ENCODE results near the gene LCN15.

LCN15 gene

DNA sequence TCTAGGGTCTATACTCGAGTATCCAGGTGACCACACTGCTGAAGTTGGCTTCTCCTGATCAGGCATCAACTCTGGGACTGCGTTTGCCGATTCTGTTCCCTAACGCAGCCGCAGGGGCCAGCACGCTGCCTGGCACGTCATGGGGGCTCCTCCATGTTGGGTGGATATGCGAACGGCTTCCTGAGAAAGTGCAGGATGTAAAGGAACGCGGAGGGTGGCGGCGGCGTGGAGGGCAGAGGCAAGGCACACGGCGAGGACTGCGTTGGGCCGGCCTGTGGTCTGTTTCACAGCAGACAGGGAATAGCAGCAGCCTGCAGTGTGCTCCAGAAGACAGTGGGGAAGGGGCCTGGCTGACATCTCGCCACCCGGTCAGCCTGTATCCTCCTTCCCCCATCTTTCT lies 25.4 kb downstream of the LCN15 start:
- DNase-seq, result no peak

GRCh38 chr9:136735812-136736480 lies 28.4 kb downstream of the LCN15 start:
- no peak for DNase-seq

- no peak for DNase-seq
Measured at GRCh38 chr9:136734837-136735496, 29.4 kb downstream of the LCN15 start.

DNA sequence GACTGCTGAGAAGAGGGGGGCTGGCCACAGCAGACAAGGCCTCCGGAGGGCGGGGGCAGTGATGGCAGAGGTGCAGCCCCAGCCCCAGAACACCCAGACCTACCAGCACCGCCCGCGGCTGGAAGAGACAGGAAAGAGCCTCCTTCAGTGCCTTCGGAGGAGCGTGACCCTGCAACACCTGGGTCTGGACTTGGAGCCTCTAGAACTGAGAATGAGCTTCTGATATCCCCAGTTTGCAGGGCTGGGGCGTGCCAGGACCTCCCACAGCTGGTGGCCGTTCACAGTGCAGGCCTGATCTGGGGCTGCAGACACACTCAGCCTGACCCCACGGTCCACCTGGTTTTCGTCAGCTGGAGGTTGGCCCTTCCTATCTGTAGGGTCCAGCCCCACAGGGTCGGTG lies 30.7 kb downstream of the LCN15 start:
- DNase-seq, result no peak

- no peak for DNase-seq
Measured at GRCh38 chr9:136732444-136733178, 31.7 kb downstream of the LCN15 start.

DNA sequence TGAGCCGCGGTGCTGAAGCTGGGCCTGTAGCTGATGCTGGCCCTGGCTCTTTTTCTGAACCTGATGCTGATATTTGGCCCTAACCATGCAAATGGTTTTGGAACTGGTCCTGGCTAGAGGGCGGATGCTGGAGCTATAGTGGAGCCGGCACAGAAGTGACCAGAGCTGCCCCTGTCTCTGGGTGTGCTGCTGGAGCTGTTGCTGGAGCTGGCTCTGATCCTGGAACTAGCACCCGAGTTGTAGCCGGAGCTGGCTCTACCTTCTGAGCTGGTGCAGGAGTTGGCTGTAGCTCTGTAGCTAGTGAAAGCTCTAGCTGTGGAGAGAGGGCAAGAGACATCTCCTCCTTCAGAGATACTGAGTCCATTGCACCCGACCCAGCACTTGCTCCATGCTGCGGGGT lies 34.4 kb downstream of the LCN15 start:
- no peak for DNase-seq

DNA sequence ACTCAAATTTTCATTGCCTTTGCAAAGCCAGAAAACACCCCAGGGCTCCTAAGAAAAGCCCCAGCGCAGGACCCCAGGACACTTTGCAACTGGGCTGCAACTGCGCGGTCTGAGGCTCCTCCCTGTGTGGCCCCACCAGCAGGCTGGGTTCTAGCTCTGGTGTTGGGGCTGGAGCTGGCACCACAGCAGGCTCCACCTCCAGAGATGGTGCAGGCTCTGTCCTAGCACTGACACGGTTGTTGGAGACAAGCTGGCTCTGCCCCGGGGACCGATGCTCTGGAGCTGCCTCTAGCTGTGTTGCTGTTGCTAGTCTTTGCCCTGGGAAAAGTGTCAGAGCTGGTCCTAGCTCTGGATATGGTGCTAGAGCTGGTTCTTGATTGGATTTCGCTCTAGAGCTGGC lies 35.2 kb downstream of the LCN15 start:
- DNase-seq, result no peak

GRCh38 chr9:136728548-136729123 lies 35.7 kb downstream of the LCN15 start:
- no peak for DNase-seq

GRCh38 chr9:136728080-136728547 lies 36.2 kb downstream of the LCN15 start:
- peak; percentile 83 for DNase-seq

- DNase-seq, result no peak
Measured at GRCh38 chr9:136726631-136727191, 37.6 kb downstream of the LCN15 start.

DNA sequence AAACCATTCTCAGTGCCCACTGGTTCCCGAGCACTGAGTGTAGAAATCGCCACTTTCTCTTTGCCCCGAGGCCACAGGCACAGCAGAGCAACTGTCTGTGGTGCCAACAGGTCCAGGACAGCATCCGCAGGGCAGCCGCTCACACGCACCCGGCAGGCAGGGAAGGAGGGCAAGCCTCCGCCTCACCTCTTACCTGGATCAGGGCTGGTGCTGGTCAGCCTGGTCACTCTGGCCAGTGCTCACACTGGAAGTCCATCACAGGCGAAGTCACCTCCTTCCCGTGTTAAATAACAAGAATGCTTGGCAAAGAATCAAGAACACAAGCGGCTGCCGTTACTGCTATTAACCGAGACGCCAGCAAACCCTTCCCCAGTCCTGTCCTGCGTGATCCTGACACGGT lies 38.2 kb downstream of the LCN15 start:
- DNase-seq, result no peak

GRCh38 chr9:136725612-136726011 lies 38.7 kb downstream of the LCN15 start:
- no peak for DNase-seq

- DNase-seq, result no peak
Measured at GRCh38 chr9:136724772-136725171, 39.5 kb downstream of the LCN15 start.

DNA sequence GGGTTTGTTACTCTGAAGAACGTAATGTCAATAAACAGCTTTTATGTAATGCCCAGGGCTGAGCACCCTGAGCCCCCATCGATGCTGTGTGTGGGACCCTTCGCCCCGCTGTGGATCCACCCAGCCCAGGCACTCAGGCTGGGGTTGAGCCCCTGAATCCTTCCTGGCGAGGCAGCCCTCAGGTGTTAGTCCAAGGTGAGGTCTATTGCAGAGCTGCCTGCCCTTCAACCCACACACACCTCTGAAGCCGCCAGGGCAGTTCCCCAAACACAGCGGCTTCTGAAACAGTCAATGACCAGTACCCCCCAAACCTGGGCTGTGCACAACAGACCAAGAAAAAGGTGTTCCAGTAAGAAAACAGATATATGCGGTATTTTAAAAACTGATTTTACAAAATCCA lies 40.3 kb downstream of the LCN15 start:
- DNase-seq, result no peak

DNA sequence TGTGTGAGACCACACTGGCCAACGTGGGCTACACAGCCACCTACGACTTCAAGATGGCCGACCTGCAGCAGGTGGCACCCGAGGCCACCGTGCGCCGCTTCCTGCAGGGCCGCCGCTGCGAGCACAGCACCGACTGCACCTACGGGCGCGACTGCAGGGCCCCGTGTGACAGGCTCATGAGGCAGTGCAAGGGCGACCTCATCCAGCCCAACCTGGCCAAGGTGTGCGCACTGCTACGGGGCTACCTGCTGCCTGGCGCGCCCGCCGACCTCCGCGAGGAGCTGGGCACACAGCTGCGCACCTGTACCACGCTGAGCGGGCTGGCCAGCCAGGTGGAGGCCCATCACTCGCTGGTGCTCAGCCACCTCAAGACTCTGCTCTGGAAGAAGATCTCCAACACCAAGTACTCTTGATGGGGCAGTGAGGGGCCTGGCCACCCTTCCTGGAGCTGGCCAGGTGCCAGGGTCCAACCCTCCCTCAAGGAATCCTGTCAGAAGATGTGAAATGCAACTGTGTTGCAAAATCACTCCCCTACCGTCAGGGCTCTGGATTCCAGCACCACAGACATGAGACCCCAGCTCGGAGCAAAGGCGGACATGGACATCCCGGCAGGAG lies 40.8 kb downstream of the LCN15 start:
- DNase-seq, result no peak

DNA sequence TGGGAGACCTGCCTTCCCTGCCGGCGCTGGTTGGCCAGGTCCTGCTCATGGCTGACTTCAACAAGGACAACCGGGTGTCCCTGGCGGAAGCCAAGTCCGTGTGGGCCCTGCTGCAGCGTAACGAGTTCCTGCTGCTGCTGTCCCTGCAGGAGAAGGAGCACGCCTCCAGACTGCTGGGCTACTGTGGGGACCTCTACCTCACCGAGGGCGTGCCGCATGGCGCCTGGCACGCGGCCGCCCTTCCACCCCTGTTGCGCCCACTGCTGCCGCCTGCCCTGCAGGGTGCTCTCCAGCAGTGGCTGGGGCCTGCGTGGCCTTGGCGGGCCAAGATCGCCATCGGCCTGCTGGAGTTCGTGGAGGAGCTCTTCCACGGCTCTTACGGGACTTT lies 41.4 kb downstream of the LCN15 start:
- DNase-seq, result no peak

GRCh38 chr9:136722093-136722968 lies 42.0 kb downstream of the LCN15 start:
- no peak for DNase-seq

DNA sequence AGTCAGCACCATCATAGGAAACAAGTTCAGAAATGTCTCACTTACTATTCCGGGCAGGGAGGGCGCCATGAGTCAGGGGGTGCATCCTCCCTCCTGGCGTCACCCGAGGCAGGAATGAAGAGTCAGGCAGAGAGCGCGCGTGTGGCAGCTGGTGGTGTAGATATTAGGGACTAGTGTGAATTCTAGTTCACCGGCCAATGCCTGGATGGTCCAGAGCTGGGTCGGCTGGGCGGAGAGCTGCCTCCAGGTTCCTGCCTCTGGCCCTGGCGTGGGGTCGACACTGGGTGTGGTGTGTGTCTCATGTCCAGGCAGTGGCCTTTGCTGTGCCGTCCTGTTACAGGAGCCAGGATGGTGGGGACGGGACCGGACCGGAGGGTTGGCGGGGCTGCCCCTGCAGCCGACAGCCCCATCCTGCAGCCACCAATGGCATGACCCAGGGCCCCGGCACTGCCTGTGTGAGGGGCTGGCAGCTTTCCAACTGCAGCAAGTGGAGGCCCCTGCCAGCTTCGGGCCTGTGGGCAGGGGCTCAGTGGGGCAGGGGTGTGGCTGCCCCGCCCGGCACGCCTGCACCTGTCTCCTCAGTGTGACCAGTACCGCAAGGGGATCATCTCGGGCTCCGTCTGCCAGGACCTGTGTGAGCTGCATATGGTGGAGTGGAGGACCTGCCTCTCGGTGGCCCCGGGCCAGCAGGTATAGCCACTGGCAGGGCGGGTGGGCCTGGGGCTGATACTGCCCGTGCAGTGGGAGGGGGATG lies 42.8 kb downstream of the LCN15 start:
- no peak for DNase-seq

DNA sequence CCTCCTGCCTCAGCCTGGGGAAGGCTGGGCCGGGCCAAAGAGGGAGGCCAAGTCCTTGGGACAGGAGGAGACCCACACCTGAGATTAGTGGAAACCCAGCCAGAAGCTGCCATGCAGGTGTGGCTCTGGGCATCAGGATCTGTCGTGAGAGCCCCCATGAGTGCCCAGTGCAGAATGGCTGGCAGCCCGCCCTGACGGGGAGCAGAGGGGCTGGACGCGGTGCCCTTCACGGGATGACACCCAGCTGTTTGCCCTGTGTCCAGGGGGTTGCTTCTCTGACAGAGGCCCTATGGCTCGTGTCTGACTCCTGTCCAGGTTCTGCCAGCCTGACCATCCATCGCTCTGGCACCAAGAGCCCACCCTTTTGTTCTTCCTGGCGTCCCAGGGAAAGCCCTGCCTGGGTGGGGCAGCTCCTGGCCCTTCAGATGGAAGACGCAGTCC lies 43.4 kb downstream of the LCN15 start:
- DNase-seq, result no peak

- no peak for DNase-seq
Measured at GRCh38 chr9:136720251-136720897, 43.9 kb downstream of the LCN15 start.

Data from NCI-H2171 treated with DMSO at 0.1 percent for 48 hours (cell line).